ENCODE data around the gene TMEM80.
A peak's percentile ranks its signal among the peaks of the same experiment; 100 is the strongest.
"Not testable (repeated sequence)": the region's sequence is repeated elsewhere in the genome, so short reads cannot be mapped to it uniquely, and the experiment has no call there.

The TMEM80 gene

GRCh38 chr11:689625-690024 is 6.0 kb upstream of the TMEM80 start:
- no peak for DNase-seq (ENCODE audit: low read depth)
- H3K4me3 ChIP-seq (ENCODE audit: low read depth, low read length): no peak overlapping the region
- no peak for TF ChIP-seq CTCF (IDR thresholded peaks at IDR 0.05; ENCODE audit: low read depth, low read length, missing control alignments)

DNA sequence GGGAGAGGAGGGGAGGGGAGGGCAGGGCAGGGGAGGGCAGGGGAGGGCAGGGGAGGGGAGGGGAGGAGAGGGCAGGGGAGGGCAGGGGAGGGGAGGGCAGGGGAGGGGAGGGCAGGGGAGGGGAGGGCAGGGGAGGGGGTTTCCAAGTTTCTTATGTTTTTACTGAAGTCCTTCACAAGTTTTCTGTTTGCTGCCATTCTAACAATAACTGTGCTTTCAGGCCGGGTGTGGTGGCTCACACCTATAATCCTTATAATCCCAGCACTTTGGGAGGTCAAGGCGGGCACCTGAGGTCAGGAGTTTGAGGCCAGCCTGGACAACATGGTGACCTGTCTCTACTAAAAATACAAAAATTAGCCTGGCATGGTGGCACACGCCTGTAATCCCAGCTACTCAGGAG is 5.4 kb upstream of the TMEM80 start:
- not testable (repeated sequence) for H3K4me3 ChIP-seq (ENCODE audit: low read depth, low read length); DNase-seq (ENCODE audit: low read depth)

DNA sequence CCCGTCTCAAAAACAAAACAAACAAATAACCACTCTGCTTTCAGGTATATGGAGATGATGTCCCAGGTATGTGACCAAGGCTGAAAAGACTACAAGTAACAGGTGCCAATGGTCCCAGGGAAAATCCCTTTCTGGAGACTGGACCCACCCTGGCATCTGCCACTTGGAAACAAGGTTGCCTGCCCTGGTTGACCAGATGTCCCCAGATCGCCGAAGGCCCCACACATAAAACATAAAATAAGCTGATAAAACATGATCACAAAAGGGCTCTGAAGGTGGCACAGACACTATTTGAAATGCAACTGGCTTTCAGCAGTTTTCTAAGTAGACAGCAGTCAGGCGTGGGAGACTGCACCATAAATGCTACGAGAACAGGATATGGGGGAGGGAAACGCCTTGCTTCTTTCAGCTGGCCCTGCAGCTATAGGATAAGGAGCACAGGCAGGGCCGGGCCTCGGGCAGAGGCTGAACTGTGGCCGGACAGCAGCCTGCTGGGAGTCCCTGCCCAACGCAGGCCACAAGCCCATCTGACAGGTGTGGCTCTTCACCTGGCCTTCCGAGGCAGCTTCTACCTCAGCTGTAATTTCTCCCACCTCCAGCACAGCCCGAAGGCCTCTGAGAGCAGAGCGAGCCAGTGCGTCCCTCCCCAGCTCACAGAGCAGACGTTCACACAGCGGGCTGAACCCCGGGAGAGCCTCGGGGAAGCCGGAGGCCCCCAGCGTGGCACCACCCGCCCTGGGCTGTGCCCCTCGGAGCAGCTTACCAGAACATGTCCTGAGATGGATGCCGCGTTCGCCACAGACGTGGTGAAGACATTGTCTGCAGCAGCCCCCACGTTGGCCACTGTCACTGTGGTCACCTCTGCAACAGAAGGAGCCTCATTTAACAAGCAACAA is 4.6 kb upstream of the TMEM80 start:
- no peak for TF ChIP-seq CTCF (IDR thresholded peaks at IDR 0.05; ENCODE audit: low read depth, low read length, missing control alignments)
- H3K4me3 ChIP-seq (ENCODE audit: low read depth, low read length): no peak overlapping the region
- DNase-seq (ENCODE audit: low read depth): no peak

DNA sequence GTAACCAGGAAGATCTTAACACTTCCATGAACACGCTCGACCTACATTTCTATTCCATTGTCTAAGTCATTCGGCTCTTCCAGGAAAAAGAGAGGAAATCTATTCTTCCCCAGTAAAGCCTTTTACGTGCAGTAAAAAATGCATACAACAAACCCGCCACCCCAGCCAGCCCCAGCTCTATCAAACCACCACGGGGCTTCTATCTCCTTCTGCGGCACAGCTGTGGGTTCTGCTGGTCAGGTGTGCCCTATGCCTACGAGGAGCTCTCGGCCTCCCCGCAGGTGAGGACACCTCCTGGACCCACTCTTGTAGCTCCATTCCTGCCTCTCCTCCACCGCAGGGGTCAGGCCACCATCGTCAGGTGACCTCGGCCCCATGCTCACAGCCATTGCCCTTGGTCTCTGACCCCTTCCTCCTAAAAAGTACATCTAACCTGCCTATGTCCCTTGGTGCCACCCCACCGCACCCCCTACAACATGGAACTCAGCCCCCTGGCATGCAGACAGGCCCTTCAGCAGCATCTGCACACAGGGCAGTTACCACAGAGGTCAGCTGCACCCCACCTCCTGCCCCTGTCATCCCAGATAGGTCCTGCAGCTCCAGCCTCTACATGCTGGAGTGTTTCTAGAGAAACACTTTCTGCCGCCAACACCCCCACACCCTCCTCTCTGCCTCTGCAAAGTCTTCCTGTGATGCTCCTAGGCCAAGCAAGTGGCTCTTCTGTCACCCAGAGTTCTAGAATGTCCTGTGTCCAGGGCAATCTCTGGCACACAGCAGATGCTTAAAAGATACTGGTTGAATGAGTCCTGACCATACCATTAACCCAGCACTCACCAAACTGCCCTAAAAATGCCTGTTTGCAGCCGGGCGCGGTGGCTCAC is 3.7 kb upstream of the TMEM80 start:
- no peak for DNase-seq (ENCODE audit: low read depth)
- no peak for TF ChIP-seq CTCF (IDR thresholded peaks at IDR 0.05; ENCODE audit: low read depth, low read length, missing control alignments)
- no peak overlapping the region for H3K4me3 ChIP-seq (ENCODE audit: low read depth, low read length)

GRCh38 chr11:692824-693414 is 2.7 kb upstream of the TMEM80 start:
- DNase-seq (ENCODE audit: low read depth): no peak
- no peak for TF ChIP-seq CTCF (IDR thresholded peaks at IDR 0.05; ENCODE audit: low read depth, low read length, missing control alignments)
- peak overlapping the region; percentile 61 for H3K4me3 ChIP-seq (ENCODE audit: low read depth, low read length)

- peak overlapping the region; percentile 61 for H3K4me3 ChIP-seq (ENCODE audit: low read depth, low read length)
- no peak for TF ChIP-seq CTCF (IDR thresholded peaks at IDR 0.05; ENCODE audit: low read depth, low read length, missing control alignments)
Observed at GRCh38 chr11:693415-693831, 2.2 kb upstream of the TMEM80 start.

More at GRCh38 chr11:693415-693831, 2.2 kb upstream of the TMEM80 start:
- no peak for DNase-seq (ENCODE audit: low read depth)
